Karpas-422 (cell line): ENCODE results near the gene MMP17. TPM values are rescaled to one million over a fixed set of nuclear protein-coding genes. Genes with fewer than 3 reads are reported as not detected.
"Not testable (repeated sequence)": the region's sequence is repeated elsewhere in the genome, so short reads cannot be mapped to it uniquely, and the experiment has no call there.

ENCODE experiments used
- DNase-seq: peaks from one replicate; pipeline ENCODE4 v3.0.0-alpha.2; 2015
- H2AFZ ChIP-seq: fragments of 200-600 bp; sonication (generic); 2 replicates; pipeline ENCODE4 v1.6.1; 2014; ENCODE audit warnings: antibody characterized with exemption, low read length, mixed read lengths
- H3K27ac ChIP-seq: fragments of 200-600 bp; sonication (generic); 2 replicates; pipeline ENCODE4 v1.5.1; 2014; ENCODE audit warnings: mild to moderate bottlenecking, low read length, moderate library complexity
- H3K27me3 ChIP-seq: fragments of 200-600 bp; sonication (generic); 2 replicates; pipeline ENCODE4 v1.6.1; 2014; ENCODE audit warnings: low read length, mixed read lengths
- H3K36me3 ChIP-seq: fragments of 200-600 bp; sonication (generic); 2 replicates; pipeline ENCODE4 v1.6.1; 2014; ENCODE audit warnings: low read length, mixed read lengths; ENCODE audit not compliant: insufficient read depth
- H3K4me1 ChIP-seq: fragments of 200-600 bp; sonication (generic); 2 replicates; pipeline ENCODE4 v1.6.1; 2014; ENCODE audit warnings: mild to moderate bottlenecking, low read length, mixed read lengths
- H3K4me2 ChIP-seq: fragments of 200-600 bp; sonication (generic); 2 replicates; pipeline ENCODE4 v1.6.1; 2014; ENCODE audit warnings: low read length, low read depth, mild to moderate bottlenecking; ENCODE audit not compliant: poor library complexity, severe bottlenecking
- H3K4me3 ChIP-seq: fragments of 200-600 bp; sonication (generic); 2 replicates; pipeline ENCODE4 v1.5.1; 2014; ENCODE audit warnings: mild to moderate bottlenecking, antibody characterized with exemption, low read length, mixed read lengths
- H3K79me2 ChIP-seq: fragments of 200-600 bp; sonication (generic); 2 replicates; pipeline ENCODE4 v1.6.1; 2014; ENCODE audit warnings: mild to moderate bottlenecking, low read length, mixed read lengths
- H3K9ac ChIP-seq: fragments of 200-600 bp; sonication (generic); 2 replicates; pipeline ENCODE4 v1.6.0; 2014; ENCODE audit warnings: low read length
- H3K9me2 ChIP-seq: fragments of 200-600 bp; sonication (generic), shearing (Covaris generic); replicated peaks from 2 replicates; pipeline ENCODE4 v1.6.0; 2014; ENCODE audit warnings: mild to moderate bottlenecking, low read length, moderate library complexity; ENCODE audit not compliant: insufficient read depth
- H3K9me3 ChIP-seq: fragments of 300-700, 200-600 bp; sonication (generic); 2 replicates; pipeline ENCODE4 v1.6.1; 2014; ENCODE audit warnings: low read length, mixed read lengths
- H4K20me1 ChIP-seq: fragments of 200-600 bp; sonication (generic); 2 replicates; pipeline ENCODE4 v1.6.1; 2014; ENCODE audit warnings: mild to moderate bottlenecking, antibody characterized with exemption, low read length, low read depth; ENCODE audit not compliant: insufficient read depth
- total RNA-seq: library from RNA; depleted of rRNA; stranded (reverse); fragments of >200 nt; shearing (Covaris generic); gene quantifications from 2 replicates; pipeline ENCODE4 v1.2.3, GENCODE V29; 2014; ENCODE audit warnings: low replicate concordance

The MMP17 gene
- total RNA-seq, 1 experiment from 2014 or later = not detected

DNA sequence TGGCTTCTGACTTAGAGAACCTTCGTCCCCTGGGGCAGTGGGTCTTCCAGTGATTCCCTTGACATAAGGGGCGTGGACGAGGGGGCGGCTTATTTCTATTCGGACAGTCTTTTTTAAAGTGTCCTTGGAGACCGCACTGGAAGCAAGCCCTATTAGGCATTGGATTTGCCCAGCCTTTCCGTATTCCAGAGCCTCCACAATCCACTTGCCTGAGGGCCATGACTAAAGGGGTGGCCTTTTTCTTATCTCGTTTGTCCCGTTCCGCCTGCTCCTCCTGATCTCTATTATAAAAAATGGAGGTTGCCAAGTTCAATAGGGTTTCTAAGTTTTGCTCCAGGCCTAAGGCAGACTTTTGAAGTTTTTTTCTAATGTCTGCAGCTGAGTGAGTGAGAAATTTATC, 49.0 kb downstream of the MMP17 start:
- H3K27ac ChIP-seq, H3K9me3 ChIP-seq, H3K79me2 ChIP-seq, H3K9ac ChIP-seq, H4K20me1 ChIP-seq, H3K4me2 ChIP-seq, H3K4me1 ChIP-seq, H2AFZ ChIP-seq, H3K4me3 ChIP-seq, H3K27me3 ChIP-seq, H3K9me2 ChIP-seq, H3K36me3 ChIP-seq, DNase-seq: not testable (repeated sequence)

DNA sequence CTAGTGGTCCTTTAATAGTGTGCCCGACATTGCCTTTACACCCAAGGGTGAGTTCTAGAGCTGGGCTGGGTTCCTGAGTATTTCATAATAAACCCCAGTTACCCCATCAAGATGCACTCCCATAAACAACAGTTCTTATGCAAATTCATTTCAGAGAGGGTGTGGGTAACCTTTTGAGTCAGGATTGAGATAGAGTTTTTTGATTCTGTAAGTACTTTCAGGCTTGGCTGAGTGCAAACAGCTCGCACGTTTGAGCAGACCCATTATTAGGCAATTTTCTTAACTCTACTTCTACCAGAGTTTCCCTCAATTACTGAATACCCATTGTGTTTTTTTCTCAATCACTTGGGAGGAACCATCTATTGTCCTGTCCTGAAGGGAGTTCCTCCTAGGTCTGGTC, 50.2 kb downstream of the MMP17 start:
- H2AFZ ChIP-seq, H3K4me3 ChIP-seq, H3K79me2 ChIP-seq, H3K9ac ChIP-seq, H3K9me3 ChIP-seq, DNase-seq, H3K36me3 ChIP-seq, H4K20me1 ChIP-seq, H3K9me2 ChIP-seq, H3K27me3 ChIP-seq, H3K4me2 ChIP-seq, H3K4me1 ChIP-seq, H3K27ac ChIP-seq: not testable (repeated sequence)

GRCh38 chr12:131882804-131883520, 54.8 kb downstream of the MMP17 start:
- H3K4me3 ChIP-seq = no peak overlapping the region
- no peak overlapping the region for H3K27ac ChIP-seq
- no peak overlapping the region for H3K4me2 ChIP-seq
- peaks cover 5% of the 10 kb centered on the region for H3K4me1 ChIP-seq
- no peaks in the 10 kb centered on the region for H3K36me3 ChIP-seq
- no peaks in the 10 kb centered on the region for H3K27me3 ChIP-seq
- H3K79me2 ChIP-seq = no peaks in the 10 kb centered on the region
- no peak overlapping the region for H2AFZ ChIP-seq
- H3K9me2 ChIP-seq = no peaks in the 10 kb centered on the region
- H4K20me1 ChIP-seq = no peaks in the 10 kb centered on the region
- no peak overlapping the region for H3K9ac ChIP-seq
- no peak for DNase-seq
- no peaks in the 10 kb centered on the region for H3K9me3 ChIP-seq

GRCh38 chr12:131883521-131883900, 55.3 kb downstream of the MMP17 start:
- Histone ChIP-seq H3K4me2 (no peak overlapping the region), H3K27ac (no peak overlapping the region), H4K20me1 (no peaks in the 10 kb centered on the region), H3K9ac (no peak overlapping the region), H3K36me3 (no peaks in the 10 kb centered on the region), H3K79me2 (no peaks in the 10 kb centered on the region), H3K9me3 (no peaks in the 10 kb centered on the region), H2AFZ (no peak overlapping the region), H3K4me1 (peaks cover 5% of the 10 kb centered on the region), H3K9me2 (no peaks in the 10 kb centered on the region), H3K27me3 (no peaks in the 10 kb centered on the region), H3K4me3 (no peak overlapping the region)
- DNase-seq = no peak

DNA sequence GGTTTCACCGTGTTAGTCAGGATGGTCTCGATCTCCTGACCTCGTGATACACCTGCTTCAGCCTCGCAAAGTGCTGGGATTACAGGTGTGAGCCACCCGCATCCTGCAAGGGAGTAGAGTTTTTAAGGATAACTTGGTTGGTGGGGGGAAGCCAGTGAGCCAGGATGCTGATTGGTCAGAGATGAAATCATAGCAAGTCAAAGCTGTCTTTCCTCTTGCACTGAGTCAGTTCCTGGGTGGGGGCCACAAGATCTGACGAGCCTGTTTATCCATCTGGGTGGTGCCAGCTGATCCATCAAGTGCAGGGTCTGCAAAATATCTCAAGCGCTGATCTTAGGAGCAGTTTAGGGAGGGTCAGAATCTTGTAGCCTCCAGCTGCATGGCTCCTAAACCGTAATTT, 56.9 kb downstream of the MMP17 start:
- not testable (repeated sequence) for H3K4me3 ChIP-seq, H3K9ac ChIP-seq, H3K27ac ChIP-seq, H3K4me2 ChIP-seq, H3K9me3 ChIP-seq, H3K9me2 ChIP-seq, H3K27me3 ChIP-seq, H3K79me2 ChIP-seq, H3K36me3 ChIP-seq, H2AFZ ChIP-seq, H4K20me1 ChIP-seq, DNase-seq, H3K4me1 ChIP-seq

DNA sequence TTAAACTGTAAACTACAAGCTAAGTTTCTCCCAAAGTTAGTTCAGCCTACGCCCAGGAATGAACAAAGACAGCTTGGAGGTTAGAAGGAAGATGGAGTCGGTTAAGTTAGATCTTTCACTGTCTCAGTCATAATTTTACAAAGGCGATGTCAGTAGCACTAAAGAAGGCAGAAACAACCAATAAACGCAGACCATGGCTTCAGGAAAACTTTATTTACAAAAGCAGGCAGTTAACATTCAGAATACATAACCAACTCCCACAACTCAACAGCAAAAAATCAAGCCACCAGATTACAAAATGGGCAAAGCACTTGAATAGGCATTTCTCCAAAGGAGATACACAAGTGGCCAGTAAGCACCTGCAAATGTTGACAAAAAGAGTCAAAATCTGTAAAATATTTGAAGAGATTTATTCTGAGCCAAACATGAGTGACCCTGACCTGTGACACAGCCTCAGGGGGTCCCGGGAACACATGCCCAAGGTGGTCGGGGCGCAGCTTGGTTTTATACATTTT, 57.4 kb downstream of the MMP17 start:
- no peak for DNase-seq
- Histone ChIP-seq H3K36me3 (no peaks in the 10 kb centered on the region), H3K27me3 (no peaks in the 10 kb centered on the region), H4K20me1 (no peaks in the 10 kb centered on the region), H3K4me1 (peaks cover 5% of the 10 kb centered on the region), H3K79me2 (no peaks in the 10 kb centered on the region), H3K9me3 (no peaks in the 10 kb centered on the region), H2AFZ (no peak overlapping the region), H3K4me2 (no peak overlapping the region), H3K4me3 (no peak overlapping the region), H3K9me2 (no peaks in the 10 kb centered on the region), H3K9ac (no peak overlapping the region), H3K27ac (no peak overlapping the region)

DNA sequence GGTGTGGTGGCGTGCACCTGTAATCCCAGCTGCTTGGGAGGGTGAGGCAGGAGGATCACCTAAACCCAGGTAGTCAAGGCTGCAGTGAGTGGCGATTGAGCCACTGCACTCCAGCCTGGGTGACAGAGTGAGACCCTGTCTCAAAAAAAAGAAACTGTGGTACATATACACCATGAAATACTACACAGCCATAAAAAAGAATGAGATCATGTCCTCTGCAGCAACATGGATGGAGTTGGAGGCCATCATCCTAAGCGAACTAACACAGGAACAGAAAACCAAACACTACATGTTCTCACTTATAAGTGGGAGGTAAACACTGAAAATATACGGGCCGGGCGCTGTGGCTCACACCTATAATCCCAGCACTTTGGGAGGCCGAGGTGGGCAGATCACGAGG, 63.5 kb downstream of the MMP17 start:
- H3K9me2 ChIP-seq, H3K4me3 ChIP-seq, DNase-seq, H4K20me1 ChIP-seq, H3K4me2 ChIP-seq, H2AFZ ChIP-seq, H3K27ac ChIP-seq, H3K9me3 ChIP-seq, H3K9ac ChIP-seq, H3K79me2 ChIP-seq, H3K36me3 ChIP-seq, H3K27me3 ChIP-seq: not testable (repeated sequence)
- H3K4me1 ChIP-seq = peaks cover 14% of the 10 kb centered on the region

- no peaks in the 10 kb centered on the region for H3K9me2 ChIP-seq
- H3K9me3 ChIP-seq = no peaks in the 10 kb centered on the region
- peaks cover 9% of the 10 kb centered on the region for H3K4me1 ChIP-seq
- no peak overlapping the region for H2AFZ ChIP-seq
- H3K79me2 ChIP-seq = no peaks in the 10 kb centered on the region
- no peaks in the 10 kb centered on the region for H3K27me3 ChIP-seq
- no peak overlapping the region for H3K4me3 ChIP-seq
- H4K20me1 ChIP-seq = peaks cover 14% of the 10 kb centered on the region; the same call in 1 of the 2 replicates
- H3K36me3 ChIP-seq = no peaks in the 10 kb centered on the region
- H3K9ac ChIP-seq = no peak overlapping the region
- H3K4me2 ChIP-seq = no peak overlapping the region
- no peak for DNase-seq
- H3K27ac ChIP-seq = no peak overlapping the region
Measured at GRCh38 chr12:131892711-131893604, 64.8 kb downstream of the MMP17 start.
